Mesendoderm (in vitro differentiated cells): Measurements from ENCODE around the gene PARVB.
A peak's percentile ranks its signal among the peaks of the same experiment; 100 is the strongest.

ENCODE experiments used
- DNase-seq: peaks from one replicate; pipeline ENCODE4 v3.0.0; 2013
- H2AK5ac ChIP-seq: 2 replicates; pipeline ENCODE4 v1.6.1; 2013; ENCODE audit warnings: low read length, inconsistent platforms
- H2BK120ac ChIP-seq: 2 replicates; pipeline ENCODE4 v1.6.1; 2013; ENCODE audit warnings: low read depth, mild to moderate bottlenecking, low read length, moderate library complexity, mixed read lengths
- H2BK15ac ChIP-seq: replicated peaks from 2 replicates; pipeline ENCODE4 v1.6.1; 2013; ENCODE audit warnings: low read depth, mild to moderate bottlenecking, moderate library complexity
- H2BK5ac ChIP-seq: 2 replicates; pipeline ENCODE4 v1.6.1; 2013; ENCODE audit warnings: low read length, inconsistent platforms
- H3K18ac ChIP-seq: 2 replicates; pipeline ENCODE4 v1.6.1; 2013; ENCODE audit warnings: mild to moderate bottlenecking, low read length, mixed read lengths
- H3K23ac ChIP-seq: one replicate; pipeline ENCODE4 v1.6.1; 2013; ENCODE audit warnings: low read length
- H3K27ac ChIP-seq: 2 replicates; pipeline ENCODE4 v1.5.1; 2013; ENCODE audit warnings: low read depth, mild to moderate bottlenecking, inconsistent platforms, low read length, moderate library complexity
- H3K27me3 ChIP-seq: 2 replicates; pipeline ENCODE4 v1.6.1; 2013; ENCODE audit warnings: low read length, control low read depth, mild to moderate bottlenecking, inconsistent platforms; ENCODE audit not compliant: insufficient read depth, poor library complexity
- H3K36me3 ChIP-seq: 2 replicates; pipeline ENCODE4 v1.6.1; 2013; ENCODE audit warnings: low read length, inconsistent platforms; ENCODE audit not compliant: control insufficient read depth, insufficient read depth
- H3K4ac ChIP-seq: one replicate; pipeline ENCODE4 v1.6.1; 2013; ENCODE audit warnings: low read depth, mild to moderate bottlenecking, low read length, moderate library complexity
- H3K4me1 ChIP-seq: 2 replicates; pipeline ENCODE4 v1.6.1; 2013; ENCODE audit warnings: low read depth, low read length, inconsistent platforms; ENCODE audit not compliant: control insufficient read depth
- H3K4me2 ChIP-seq: 2 replicates; pipeline ENCODE4 v1.6.1; 2013; ENCODE audit warnings: low read length
- H3K4me3 ChIP-seq: 2 replicates; pipeline ENCODE4 v1.5.1; 2013; ENCODE audit warnings: mild to moderate bottlenecking, low read length
- H3K56ac ChIP-seq: one replicate; pipeline ENCODE4 v1.6.1; 2013; ENCODE audit warnings: low read length
- H3K79me1 ChIP-seq: 2 replicates; pipeline ENCODE4 v1.6.1; 2013; ENCODE audit warnings: low read length, inconsistent platforms
- H3K79me2 ChIP-seq: 2 replicates; pipeline ENCODE4 v1.6.1; 2013; ENCODE audit warnings: mild to moderate bottlenecking, low read length; ENCODE audit not compliant: control insufficient read depth, insufficient read depth
- H3K9ac ChIP-seq: 2 replicates; pipeline ENCODE4 v1.6.1; 2013; ENCODE audit warnings: low read length, inconsistent platforms
- H4K5ac ChIP-seq: one replicate; pipeline ENCODE4 v1.6.1; 2013; ENCODE audit warnings: low read length
- H4K8ac ChIP-seq: one replicate; pipeline ENCODE4 v1.6.1; 2013; ENCODE audit warnings: low read depth, mild to moderate bottlenecking, control low read depth, low read length, moderate library complexity
- WGBS: extraction: QIAGEN DNeasy Blood & Tissue Kit; methylation state at CpG from one replicate; pipeline ENCODE4 v1.1.7; 2013; ENCODE audit warnings: low lambda C conversion rate, missing lambda C conversion rate; ENCODE audit not compliant: insufficient coverage; ENCODE audit errors: extremely low coverage; 5-methylcytosine and 5-hydroxymethylcytosine counted together

Gene PARVB

DNA sequence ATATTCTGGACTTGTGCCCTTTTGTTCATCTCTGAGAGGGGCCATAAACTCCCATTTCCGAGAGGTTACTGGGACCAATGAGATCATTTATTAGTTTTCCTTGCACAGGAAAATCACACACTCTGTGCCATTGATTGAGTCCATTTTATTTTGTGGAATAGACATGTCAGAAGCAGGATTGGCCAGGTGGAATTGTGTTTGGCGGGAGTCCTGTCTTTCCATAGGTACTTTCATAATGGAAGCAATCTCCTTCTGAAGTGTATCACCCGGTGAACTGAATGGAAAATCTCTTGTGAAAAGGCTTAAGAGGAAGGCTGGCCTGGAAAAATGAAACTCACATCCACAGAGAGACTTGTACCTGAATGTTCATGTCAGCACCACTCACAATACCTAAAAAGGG lies 93.6 kb downstream of the PARVB start:
- Histone ChIP-seq H3K23ac (no peak overlapping the region), H3K4ac (no peak overlapping the region), H2AK5ac (no peak overlapping the region), H3K4me1 (no peaks in the 10 kb centered on the region), H3K27me3 (no peaks in the 10 kb centered on the region), H2BK15ac (no peak overlapping the region), H3K9ac (no peak overlapping the region), H3K18ac (no peak overlapping the region), H3K4me3 (no peak overlapping the region), H3K56ac (no peak overlapping the region), H2BK120ac (no peak overlapping the region), H3K79me2 (no peaks in the 10 kb centered on the region), H3K79me1 (no peaks in the 10 kb centered on the region), H3K27ac (no peak overlapping the region), H4K5ac (no peak overlapping the region), H4K8ac (no peak overlapping the region), H2BK5ac (no peak overlapping the region), H3K36me3 (no peaks in the 10 kb centered on the region), H3K4me2 (no peak overlapping the region)
- WGBS = no CpG with 5 or more reads among the region's 3 CpGs
- no peak for DNase-seq

DNA sequence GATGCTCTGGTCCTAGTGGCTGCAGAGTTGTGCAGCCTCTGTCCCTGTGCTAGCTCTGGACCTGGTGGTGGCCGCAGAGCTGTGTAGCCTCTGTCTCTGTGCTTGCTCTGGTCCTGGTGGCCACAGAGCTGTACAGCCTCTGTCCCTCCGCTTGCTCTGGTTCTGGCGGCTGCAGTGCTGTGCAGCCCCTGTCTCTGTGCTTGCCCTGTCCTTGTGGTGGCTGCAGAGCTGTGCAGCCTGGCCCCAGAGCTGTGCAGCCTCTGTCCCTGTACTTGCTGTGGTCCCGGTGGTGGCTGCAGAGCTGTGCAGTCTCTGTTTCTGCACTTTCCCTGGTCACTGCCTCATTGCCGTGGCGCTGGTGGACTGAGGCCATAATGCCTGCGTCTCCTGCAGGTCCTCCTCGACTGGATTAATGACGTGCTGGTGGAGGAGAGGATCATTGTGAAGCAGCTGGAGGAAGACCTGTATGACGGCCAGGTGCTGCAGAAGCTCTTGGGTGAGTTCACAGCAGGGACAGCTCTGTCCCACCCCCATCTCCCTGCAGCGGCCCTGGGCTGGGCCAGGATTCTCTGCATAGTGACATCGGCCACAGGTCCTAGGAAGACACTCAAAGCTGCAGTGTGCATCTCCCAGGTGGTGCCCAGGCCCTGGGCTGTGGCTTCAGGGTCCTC lies 94.7 kb downstream of the PARVB start:
- Histone ChIP-seq H3K27me3 (no peaks in the 10 kb centered on the region), H3K23ac (no peak overlapping the region), H3K4me1 (no peaks in the 10 kb centered on the region), H3K18ac (no peak overlapping the region), H3K56ac (no peak overlapping the region), H3K4me3 (no peak overlapping the region), H2BK120ac (no peak overlapping the region), H4K8ac (no peak overlapping the region), H3K4ac (no peak overlapping the region), H4K5ac (no peak overlapping the region), H2BK5ac (no peak overlapping the region), H2AK5ac (no peak overlapping the region), H3K4me2 (no peak overlapping the region), H2BK15ac (no peak overlapping the region), H3K9ac (no peak overlapping the region), H3K36me3 (no peaks in the 10 kb centered on the region), H3K79me2 (no peaks in the 10 kb centered on the region), H3K79me1 (no peaks in the 10 kb centered on the region), H3K27ac (no peak overlapping the region)
- WGBS = no CpG with 5 or more reads among the region's 12 CpGs
- no peak for DNase-seq

- H2AK5ac ChIP-seq = no peak overlapping the region
Observed at GRCh38 chr22:44119669-44120313, 95.7 kb downstream of the PARVB start.

DNA sequence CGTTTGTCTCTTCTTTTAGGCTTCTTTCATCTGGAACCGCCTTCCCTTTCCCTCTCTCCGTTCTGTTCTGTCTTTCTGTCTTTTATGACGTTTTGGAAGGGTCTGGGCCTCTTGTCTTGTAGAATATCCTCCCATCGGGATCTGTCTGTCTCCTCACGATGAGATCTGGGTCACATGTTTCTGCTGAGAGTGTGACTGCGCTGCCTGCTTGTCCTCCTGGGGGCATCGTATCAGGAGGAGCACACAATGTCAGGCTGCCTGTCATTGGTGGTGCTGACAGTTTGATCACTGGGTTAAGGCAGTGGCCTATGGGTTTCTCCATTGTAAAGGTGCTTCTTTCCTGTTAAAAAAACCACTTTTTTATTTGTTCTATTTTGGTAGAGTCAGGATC lies 96.2 kb downstream of the PARVB start:
- H2BK120ac ChIP-seq = no peak overlapping the region
- no peak overlapping the region for H2BK5ac ChIP-seq
- H4K8ac ChIP-seq = no peak overlapping the region
- H3K79me1 ChIP-seq = no peaks in the 10 kb centered on the region
- H3K9ac ChIP-seq = no peak overlapping the region
- H2BK15ac ChIP-seq = no peak overlapping the region
- no peak overlapping the region for H3K27ac ChIP-seq
- H3K4me3 ChIP-seq = no peak overlapping the region
- no peaks in the 10 kb centered on the region for H3K36me3 ChIP-seq
- H3K18ac ChIP-seq = no peak overlapping the region
- WGBS = no CpG with 5 or more reads among the region's 8 CpGs
- no peak overlapping the region for H3K56ac ChIP-seq
- H3K4me1 ChIP-seq = no peaks in the 10 kb centered on the region
- no peak overlapping the region for H3K23ac ChIP-seq
- no peak overlapping the region for H3K4me2 ChIP-seq
- H3K27me3 ChIP-seq = no peaks in the 10 kb centered on the region
- no peak overlapping the region for H2AK5ac ChIP-seq
- DNase-seq = peak; percentile 47
- H3K79me2 ChIP-seq = no peaks in the 10 kb centered on the region
- no peak overlapping the region for H4K5ac ChIP-seq
- no peak overlapping the region for H3K4ac ChIP-seq

More at GRCh38 chr22:44119669-44120313, 95.7 kb downstream of the PARVB start:
- no peaks in the 10 kb centered on the region for H3K79me1 ChIP-seq
- H3K4me2 ChIP-seq = no peak overlapping the region
- no peak overlapping the region for H4K8ac ChIP-seq
- no peak overlapping the region for H3K4ac ChIP-seq
- H3K23ac ChIP-seq = no peak overlapping the region
- H3K18ac ChIP-seq = no peak overlapping the region
- H3K79me2 ChIP-seq = no peaks in the 10 kb centered on the region
- H3K36me3 ChIP-seq = no peaks in the 10 kb centered on the region
- no peak overlapping the region for H3K4me3 ChIP-seq
- no peak for DNase-seq
- H3K4me1 ChIP-seq = no peaks in the 10 kb centered on the region
- no peak overlapping the region for H4K5ac ChIP-seq
- no peak overlapping the region for H3K27ac ChIP-seq
- whole genome bisulfite sequencing = no CpG with 5 or more reads among the region's 23 CpGs
- H2BK15ac ChIP-seq = no peak overlapping the region
- H3K56ac ChIP-seq = no peak overlapping the region
- H2BK5ac ChIP-seq = no peak overlapping the region
- H2BK120ac ChIP-seq = no peak overlapping the region
- H3K27me3 ChIP-seq = no peaks in the 10 kb centered on the region
- no peak overlapping the region for H3K9ac ChIP-seq

DNA sequence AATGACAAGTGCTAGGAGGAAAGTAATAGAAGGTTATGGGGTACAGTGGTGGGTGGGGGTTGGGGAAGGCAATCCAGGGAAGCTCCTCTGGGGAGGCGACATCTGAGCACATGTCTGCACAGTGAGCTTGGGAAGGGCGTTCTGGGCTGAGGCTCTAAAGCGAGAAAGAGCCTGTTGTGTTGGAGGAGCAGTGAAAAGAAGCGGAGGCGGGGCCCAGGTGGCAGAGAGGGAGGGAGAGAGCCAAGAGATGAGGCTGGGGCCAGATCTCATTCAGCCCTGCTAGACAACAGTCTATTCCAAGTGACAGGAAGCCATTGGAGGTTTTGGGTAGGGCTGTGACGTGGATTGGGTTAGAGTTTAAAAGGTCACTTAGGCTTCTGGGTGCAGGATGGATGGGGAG lies 101.3 kb downstream of the PARVB start:
- Histone ChIP-seq H3K4me2 (no peak overlapping the region), H4K5ac (no peak overlapping the region), H4K8ac (no peak overlapping the region), H3K79me2 (no peaks in the 10 kb centered on the region), H3K27me3 (no peaks in the 10 kb centered on the region), H3K4ac (no peak overlapping the region), H3K18ac (no peak overlapping the region), H2AK5ac (no peak overlapping the region), H3K56ac (no peak overlapping the region), H2BK5ac (no peak overlapping the region), H3K27ac (no peak overlapping the region), H3K23ac (no peak overlapping the region), H3K4me1 (no peaks in the 10 kb centered on the region), H3K36me3 (no peaks in the 10 kb centered on the region), H2BK15ac (no peak overlapping the region), H2BK120ac (no peak overlapping the region), H3K9ac (no peak overlapping the region), H3K4me3 (no peak overlapping the region), H3K79me1 (no peaks in the 10 kb centered on the region)
- DNase-seq = no peak
- no CpG with 5 or more reads among the region's 6 CpGs for WGBS

- H3K56ac ChIP-seq = no peak overlapping the region
- no peaks in the 10 kb centered on the region for H3K4me1 ChIP-seq
- no peak overlapping the region for H2AK5ac ChIP-seq
- no peak overlapping the region for H2BK120ac ChIP-seq
- H3K23ac ChIP-seq = no peak overlapping the region
- no peak overlapping the region for H3K4me3 ChIP-seq
- H3K79me1 ChIP-seq = no peaks in the 10 kb centered on the region
- no peak overlapping the region for H3K4ac ChIP-seq
- no peak overlapping the region for H4K8ac ChIP-seq
- no peaks in the 10 kb centered on the region for H3K36me3 ChIP-seq
- no CpG with 5 or more reads among the region's 2 CpGs for WGBS
- no peak overlapping the region for H3K4me2 ChIP-seq
- H4K5ac ChIP-seq = no peak overlapping the region
- H3K27ac ChIP-seq = no peak overlapping the region
- no peak overlapping the region for H3K9ac ChIP-seq
- H2BK5ac ChIP-seq = no peak overlapping the region
- no peaks in the 10 kb centered on the region for H3K27me3 ChIP-seq
- DNase-seq = no peak
- no peaks in the 10 kb centered on the region for H3K79me2 ChIP-seq
- no peak overlapping the region for H3K18ac ChIP-seq
- no peak overlapping the region for H2BK15ac ChIP-seq
Observed at GRCh38 chr22:44126807-44127206, 102.7 kb downstream of the PARVB start.
